Ascending aorta (tissue), 2 donors: ENCODE measurements around the gene APOL3. TPM values are rescaled to one million over a fixed set of nuclear protein-coding genes. Genes with fewer than 3 reads are reported as not detected.
"Not testable (repeated sequence)": the region's sequence is repeated elsewhere in the genome, so short reads cannot be mapped to it uniquely, and the experiment has no call there.

ENCODE experiments used
- DNase-seq, 2 donors: peaks; one replicate each; pipeline ENCODE4 v3.0.0-alpha.2; 2019; ENCODE audit warnings: low spot score in 2 of 2
- H3K27ac ChIP-seq, 2 donors: fragments of 200-600 bp; sonication (generic); one replicate each; pipeline ENCODE4 v1.5.1; 2016 to 2017; ENCODE audit warnings: mild to moderate bottlenecking in 1 of 2
- H3K27me3 ChIP-seq: fragments of 200-600 bp; sonication (generic); one replicate; pipeline ENCODE4 v1.5.1; 2017
- H3K36me3 ChIP-seq, 2 donors: fragments of 200-600 bp; sonication (generic); one replicate each; pipeline ENCODE4 v1.5.1; 2016
- H3K4me1 ChIP-seq, 2 donors: fragments of 200-600 bp; sonication (generic); one replicate each; pipeline ENCODE4 v1.5.1; 2016 to 2017; ENCODE audit warnings: mild to moderate bottlenecking in 1 of 2
- H3K4me3 ChIP-seq, 2 donors: fragments of 200-600 bp; sonication (generic); one replicate each; pipeline ENCODE4 v1.5.1; 2016 to 2017; ENCODE audit warnings: mild to moderate bottlenecking in 1 of 2
- H3K9me3 ChIP-seq, 2 donors: fragments of 200-600 bp; sonication (generic); one replicate each; pipeline ENCODE4 v1.5.1; 2016
- intact Hi-C: fragments of 100-400 bp; cut with DNase I; formaldehyde crosslinking; loops from one replicate; pipeline ENCODE4 v1.15.1; 2023
- total RNA-seq: library from RNA; depleted of rRNA; stranded (reverse); fragments of >200 nt; gene quantifications from one replicate; pipeline ENCODE4 v1.1.0, GENCODE V29; 2016
- TF ChIP-seq, protein P1 (sequence below), 3 experiments: fragments of 200-600 bp in 2 of 3; fragments of 450-650 bp in 1 of 3; sonication (generic) in 2 of 3; IDR thresholded peaks; one replicate each; pipeline ENCODE4 v1.5.1; 2016 to 2019; ENCODE audit warnings: antibody characterized with exemption in 3 of 3, mild to moderate bottlenecking in 1 of 3, moderate library complexity in 1 of 3

The APOL3 gene
- total RNA-seq, 1 donor from 2014 or later, result 47.3 TPM

GRCh38 chr22:36154423-36154945 lies 6.1 kb downstream of the APOL3 start:
- no peaks in the 10 kb centered on the region for H3K27me3 ChIP-seq
- DNase-seq, result no peak
- intact Hi-C loops, result loop anchor here (10.0 kb wide), 2 partner anchors 230 to 330 kb away; partner anchors contain the start of genes MYH9 and TXN2
- TF ChIP-seq, protein P1, sequence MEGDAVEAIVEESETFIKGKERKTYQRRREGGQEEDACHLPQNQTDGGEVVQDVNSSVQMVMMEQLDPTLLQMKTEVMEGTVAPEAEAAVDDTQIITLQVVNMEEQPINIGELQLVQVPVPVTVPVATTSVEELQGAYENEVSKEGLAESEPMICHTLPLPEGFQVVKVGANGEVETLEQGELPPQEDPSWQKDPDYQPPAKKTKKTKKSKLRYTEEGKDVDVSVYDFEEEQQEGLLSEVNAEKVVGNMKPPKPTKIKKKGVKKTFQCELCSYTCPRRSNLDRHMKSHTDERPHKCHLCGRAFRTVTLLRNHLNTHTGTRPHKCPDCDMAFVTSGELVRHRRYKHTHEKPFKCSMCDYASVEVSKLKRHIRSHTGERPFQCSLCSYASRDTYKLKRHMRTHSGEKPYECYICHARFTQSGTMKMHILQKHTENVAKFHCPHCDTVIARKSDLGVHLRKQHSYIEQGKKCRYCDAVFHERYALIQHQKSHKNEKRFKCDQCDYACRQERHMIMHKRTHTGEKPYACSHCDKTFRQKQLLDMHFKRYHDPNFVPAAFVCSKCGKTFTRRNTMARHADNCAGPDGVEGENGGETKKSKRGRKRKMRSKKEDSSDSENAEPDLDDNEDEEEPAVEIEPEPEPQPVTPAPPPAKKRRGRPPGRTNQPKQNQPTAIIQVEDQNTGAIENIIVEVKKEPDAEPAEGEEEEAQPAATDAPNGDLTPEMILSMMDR (IDR thresholded peaks at IDR 0.05), result no peak
- no peaks in the 10 kb centered on the region for H3K9me3 ChIP-seq
- no peak overlapping the region for H3K4me3 ChIP-seq
- H3K27ac ChIP-seq, result peak overlapping the region; percentile 94
- H3K36me3 ChIP-seq, result no peaks in the 10 kb centered on the region
- H3K4me1 ChIP-seq, result peaks cover 17 to 55% of the 10 kb centered on the region in 2 donors

DNA sequence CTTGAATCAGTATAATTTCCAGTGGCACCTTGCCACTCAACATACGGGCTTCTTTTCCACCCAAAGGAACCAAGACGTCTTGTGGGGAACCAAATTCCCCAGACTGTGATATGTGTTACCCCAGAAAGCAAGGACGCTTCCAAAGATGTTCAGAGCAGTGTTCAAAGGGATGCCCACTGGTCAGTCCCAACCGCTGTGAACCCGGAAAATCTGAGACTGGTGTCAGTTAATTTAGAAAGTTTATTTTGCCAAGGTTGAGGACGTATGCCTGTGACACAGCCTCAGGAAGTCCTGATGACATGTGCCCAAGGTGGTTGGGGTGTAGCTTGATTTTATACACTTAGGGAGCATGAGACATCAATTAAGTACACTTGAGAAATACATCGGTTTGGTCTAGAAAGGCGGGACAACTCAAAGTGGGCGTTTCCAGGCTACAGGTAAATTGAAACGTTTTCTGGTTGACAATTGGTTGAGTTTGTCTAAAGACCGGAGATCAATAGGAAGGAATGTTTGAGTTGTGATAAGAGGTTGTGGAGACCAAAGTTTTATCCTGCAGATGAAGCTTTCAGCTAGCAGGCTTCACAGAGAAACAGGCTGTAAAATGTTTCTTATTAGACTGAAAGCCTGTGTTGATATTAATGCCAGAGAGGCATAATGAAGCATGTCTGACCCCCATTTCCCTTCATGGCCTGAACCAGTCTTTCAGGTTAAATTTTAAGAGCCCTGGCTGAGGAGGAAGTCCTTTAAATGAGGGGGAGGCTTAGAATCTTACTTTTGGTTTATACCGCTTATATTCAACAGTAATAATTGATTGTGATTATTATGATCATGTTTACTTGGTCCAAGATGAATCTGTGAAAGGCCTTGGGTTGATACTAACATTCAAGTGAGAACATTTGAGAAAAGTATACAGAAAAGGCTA lies 6.8 kb downstream of the APOL3 start:
- H3K27me3 ChIP-seq, result no peaks in the 10 kb centered on the region
- H3K4me3 ChIP-seq, result no peak overlapping the region
- DNase-seq, result no peak
- TF ChIP-seq, protein P1 (IDR thresholded peaks at IDR 0.05), result no peak
- H3K27ac ChIP-seq, result peak overlapping the region; percentile 94
- H3K9me3 ChIP-seq, result no peaks in the 10 kb centered on the region
- intact Hi-C loops, result loop anchor here (10.0 kb wide), 2 partner anchors 231 to 331 kb away; partner anchors contain the start of genes MYH9 and TXN2
- peaks cover 0 to under 1% of the 10 kb centered on the region in 2 donors for H3K36me3 ChIP-seq
- peaks cover 17 to 49% of the 10 kb centered on the region in 2 donors for H3K4me1 ChIP-seq

DNA sequence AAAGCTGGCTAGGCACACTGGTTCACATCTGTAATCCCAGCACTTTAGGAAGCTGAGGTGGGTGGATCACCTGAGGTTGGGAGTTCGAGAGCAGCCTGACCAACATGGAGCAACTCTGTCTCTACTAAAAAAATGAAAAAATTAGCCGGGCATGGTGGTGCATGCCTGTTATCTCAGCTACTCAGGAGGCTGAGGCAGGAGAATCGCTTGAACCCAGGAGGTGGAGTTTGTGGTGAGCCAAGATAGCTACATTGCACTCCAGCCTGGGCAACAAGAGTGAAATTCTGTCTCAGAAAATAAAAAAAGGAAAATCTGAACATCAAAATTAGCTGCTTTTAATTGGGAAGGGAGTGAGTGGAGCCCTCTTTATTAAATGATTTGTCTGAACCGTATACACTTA lies 7.7 kb downstream of the APOL3 start:
- H3K36me3 ChIP-seq, H3K9me3 ChIP-seq, H3K27me3 ChIP-seq, H3K4me3 ChIP-seq, DNase-seq: not testable (repeated sequence)
- peaks cover 17 to 44% of the 10 kb centered on the region in 2 donors for H3K4me1 ChIP-seq
- H3K27ac ChIP-seq, result peak overlapping the region in 1 of 2 donors; percentile 94
- intact Hi-C loops, result loop anchor here (10.0 kb wide), 2 partner anchors 232 to 332 kb away; partner anchors contain the start of genes MYH9 and TXN2

GRCh38 chr22:36152088-36152487 lies 8.5 kb downstream of the APOL3 start:
- H3K27me3 ChIP-seq, result no peaks in the 10 kb centered on the region
- DNase-seq, result no peak
- peaks cover 17 to 37% of the 10 kb centered on the region in 2 donors for H3K4me1 ChIP-seq
- H3K9me3 ChIP-seq, result no peaks in the 10 kb centered on the region
- peak overlapping the region; percentile 53 to 94 for H3K27ac ChIP-seq
- TF ChIP-seq, protein P1 (IDR thresholded peaks at IDR 0.05), result no peak
- no peak overlapping the region for H3K4me3 ChIP-seq
- intact Hi-C loops, result loop anchor here (10.0 kb wide), 2 partner anchors 233 to 333 kb away; partner anchors contain the start of genes MYH9 and TXN2
- peaks cover 0 to 7% of the 10 kb centered on the region in 2 donors for H3K36me3 ChIP-seq

GRCh38 chr22:36151006-36151595 lies 9.5 kb downstream of the APOL3 start:
- TF ChIP-seq, protein P1 (IDR thresholded peaks at IDR 0.05), result no peak
- intact Hi-C loops, result loop anchor here (10.0 kb wide), 2 partner anchors 234 to 334 kb away; partner anchors contain the start of genes MYH9 and TXN2
- Histone ChIP-seq H3K4me1 (peaks cover 13 to 31% of the 10 kb centered on the region in 2 donors), H3K4me3 (no peak overlapping the region), H3K9me3 (no peaks in the 10 kb centered on the region), H3K27ac (peak overlapping the region; percentile 66 to 94), H3K36me3 (peaks cover 0 to 7% of the 10 kb centered on the region in 2 donors), H3K27me3 (no peaks in the 10 kb centered on the region)
- DNase-seq, result no peak
